PFSK-1 (cell line): Measurements from ENCODE around the gene CCDC80.

Experiments
- FOXP2 ChIP-seq: optimal IDR thresholded peaks from 2 replicates; pipeline ENCODE3; 2011; ENCODE audit warnings: borderline replicate concordance, control low read depth, inconsistent platforms; ENCODE audit not compliant: insufficient read depth; ENCODE audit errors: extremely low read length, extremely low read depth
- POLR2AphosphoS5 ChIP-seq: IDR thresholded peaks from 2 replicates; pipeline ENCODE4 v1.6.1; 2012; ENCODE audit warnings: low read depth, mild to moderate bottlenecking, control low read depth, low read length, moderate library complexity
- SIN3A ChIP-seq: IDR thresholded peaks from 2 replicates; pipeline ENCODE4 v1.6.1; 2012; ENCODE audit warnings: mild to moderate bottlenecking, low read length, moderate library complexity, borderline replicate concordance; ENCODE audit not compliant: insufficient read depth
- TAF1 ChIP-seq: IDR thresholded peaks from 2 replicates; pipeline ENCODE4 v1.6.1; 2012; ENCODE audit warnings: low read length, control low read depth, borderline replicate concordance; ENCODE audit not compliant: insufficient read depth
- TF ChIP-seq, protein P1 (sequence below), 2 experiments: IDR thresholded peaks; 2 replicates each; pipeline versions ENCODE4 v1.6.1 to v1.8.0; 2011 to 2012; ENCODE audit warnings: low read depth in 2 of 2, low read length in 2 of 2, control low read depth in 1 of 2, inconsistent platforms in 1 of 2, mild to moderate bottlenecking in 1 of 2, moderate library complexity in 1 of 2; ENCODE audit not compliant: insufficient read depth in 1 of 2

DNA sequence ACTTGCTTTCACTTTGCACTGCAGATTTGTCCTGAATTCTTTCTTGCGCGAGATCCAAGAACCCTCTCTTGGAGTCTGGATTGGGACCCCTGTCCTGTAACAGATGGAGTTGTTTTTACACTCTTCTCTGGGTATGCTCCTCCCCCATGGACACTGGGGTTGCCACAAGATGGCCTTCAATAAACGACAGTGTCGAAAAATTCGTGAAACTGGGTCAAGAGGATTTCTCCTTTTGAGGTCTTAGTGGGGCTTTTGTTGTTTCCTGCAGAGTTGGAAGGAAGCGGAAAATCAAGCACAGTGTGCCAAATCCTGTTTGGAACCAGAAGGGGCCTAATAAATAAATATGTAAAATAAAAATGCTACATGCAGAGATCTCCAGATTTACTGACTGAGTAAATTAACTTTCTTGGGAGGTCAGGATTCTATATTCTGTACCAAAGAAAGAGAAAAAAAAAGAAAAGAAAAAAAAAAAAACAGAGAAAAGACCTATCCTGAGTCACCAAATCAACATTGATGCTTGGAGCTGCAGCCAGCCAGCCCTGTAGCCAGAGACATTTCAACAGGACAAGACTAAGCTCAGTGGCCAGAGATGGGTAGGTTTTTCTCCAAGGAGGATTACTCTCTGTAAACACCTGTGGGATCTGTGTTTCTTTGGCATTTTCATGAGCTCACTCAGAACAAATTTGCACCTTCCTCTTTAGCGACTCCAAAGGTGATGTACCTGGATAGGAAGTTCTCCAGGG is 24.8 kb downstream of the CCDC80 start:
- TF ChIP-seq, protein P1, sequence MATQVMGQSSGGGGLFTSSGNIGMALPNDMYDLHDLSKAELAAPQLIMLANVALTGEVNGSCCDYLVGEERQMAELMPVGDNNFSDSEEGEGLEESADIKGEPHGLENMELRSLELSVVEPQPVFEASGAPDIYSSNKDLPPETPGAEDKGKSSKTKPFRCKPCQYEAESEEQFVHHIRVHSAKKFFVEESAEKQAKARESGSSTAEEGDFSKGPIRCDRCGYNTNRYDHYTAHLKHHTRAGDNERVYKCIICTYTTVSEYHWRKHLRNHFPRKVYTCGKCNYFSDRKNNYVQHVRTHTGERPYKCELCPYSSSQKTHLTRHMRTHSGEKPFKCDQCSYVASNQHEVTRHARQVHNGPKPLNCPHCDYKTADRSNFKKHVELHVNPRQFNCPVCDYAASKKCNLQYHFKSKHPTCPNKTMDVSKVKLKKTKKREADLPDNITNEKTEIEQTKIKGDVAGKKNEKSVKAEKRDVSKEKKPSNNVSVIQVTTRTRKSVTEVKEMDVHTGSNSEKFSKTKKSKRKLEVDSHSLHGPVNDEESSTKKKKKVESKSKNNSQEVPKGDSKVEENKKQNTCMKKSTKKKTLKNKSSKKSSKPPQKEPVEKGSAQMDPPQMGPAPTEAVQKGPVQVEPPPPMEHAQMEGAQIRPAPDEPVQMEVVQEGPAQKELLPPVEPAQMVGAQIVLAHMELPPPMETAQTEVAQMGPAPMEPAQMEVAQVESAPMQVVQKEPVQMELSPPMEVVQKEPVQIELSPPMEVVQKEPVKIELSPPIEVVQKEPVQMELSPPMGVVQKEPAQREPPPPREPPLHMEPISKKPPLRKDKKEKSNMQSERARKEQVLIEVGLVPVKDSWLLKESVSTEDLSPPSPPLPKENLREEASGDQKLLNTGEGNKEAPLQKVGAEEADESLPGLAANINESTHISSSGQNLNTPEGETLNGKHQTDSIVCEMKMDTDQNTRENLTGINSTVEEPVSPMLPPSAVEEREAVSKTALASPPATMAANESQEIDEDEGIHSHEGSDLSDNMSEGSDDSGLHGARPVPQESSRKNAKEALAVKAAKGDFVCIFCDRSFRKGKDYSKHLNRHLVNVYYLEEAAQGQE (IDR thresholded peaks at IDR 0.05; ENCODE audit: insufficient read depth in 1 of 2, low read depth in 2 of 2, low read length in 2 of 2) = no peak
- no peak for TF ChIP-seq POLR2AphosphoS5
- no peak for TF ChIP-seq FOXP2
- TF ChIP-seq SIN3A = no peak
- no peak for TF ChIP-seq TAF1
